ENCODE measurements around the gene KCNE3.

Gene KCNE3

DNA sequence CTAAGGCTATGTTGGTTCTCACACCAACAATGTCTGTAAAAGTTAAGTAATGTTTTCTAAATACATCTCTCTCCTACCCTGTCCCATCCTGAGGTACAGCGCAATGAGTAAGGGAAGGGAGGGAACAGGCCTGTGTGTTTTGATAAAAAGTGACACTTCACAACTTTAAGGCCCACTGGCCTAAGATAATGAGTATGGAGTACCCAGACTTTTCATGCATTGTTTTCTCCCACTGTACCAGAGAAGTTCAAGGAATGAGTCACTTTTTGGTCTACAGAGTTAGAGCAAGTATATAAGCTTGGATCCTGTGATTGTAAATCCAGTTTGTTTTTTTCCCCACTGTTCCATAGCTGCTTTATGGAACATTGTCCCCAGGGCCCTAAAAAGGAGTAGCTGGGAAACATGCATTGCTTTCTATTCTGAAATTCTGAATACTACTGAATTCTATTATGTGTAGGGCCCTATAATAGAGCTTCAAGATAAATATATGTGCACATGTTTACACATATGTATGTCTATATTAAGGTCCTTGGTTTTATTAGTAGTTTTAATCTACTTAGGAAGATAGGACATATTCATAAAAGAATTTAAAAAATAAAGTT lies 29.8 kb downstream of the KCNE3 start:
- peak; percentile 28 for DNase-seq

DNA sequence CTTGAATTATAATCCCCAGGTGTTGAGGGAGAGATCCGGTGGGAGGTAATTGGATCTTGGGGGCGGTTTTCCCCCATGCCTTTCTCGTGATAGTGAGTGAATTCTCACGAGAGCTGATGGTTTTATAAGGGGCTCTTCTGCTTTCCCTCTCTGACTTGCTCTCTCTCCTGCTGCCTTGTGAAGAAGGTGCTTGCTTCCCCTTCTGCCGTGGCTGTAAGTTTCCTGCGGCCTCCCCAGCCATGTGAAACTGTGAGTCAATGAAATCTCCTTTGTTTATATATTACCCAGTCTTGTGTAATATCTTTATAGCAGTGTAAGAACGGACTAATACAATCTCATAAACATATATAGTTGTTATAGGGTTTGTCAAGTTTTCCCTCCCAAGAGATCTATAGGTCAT lies 32.8 kb downstream of the KCNE3 start:
- no peak for DNase-seq

DNA sequence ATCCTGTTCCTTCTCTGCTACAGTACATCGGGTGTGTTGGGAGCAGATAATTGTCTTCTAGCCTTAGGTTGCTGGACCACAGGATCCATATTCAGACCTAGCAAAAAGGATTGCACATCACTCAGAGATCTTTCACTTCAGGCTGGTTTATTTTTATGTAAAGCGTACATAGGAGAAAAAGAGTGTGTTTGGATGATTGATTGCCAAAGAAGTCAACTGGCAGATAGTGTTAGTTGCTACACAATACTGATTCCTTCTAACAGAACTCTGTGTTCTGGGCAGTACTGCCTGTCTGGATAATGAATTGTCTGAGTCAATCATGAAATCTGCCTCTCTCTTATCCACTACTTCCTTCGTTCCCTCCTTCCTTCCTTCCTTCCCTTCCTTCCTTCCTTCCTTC lies 38.1 kb downstream of the KCNE3 start:
- no peak for DNase-seq

DNA sequence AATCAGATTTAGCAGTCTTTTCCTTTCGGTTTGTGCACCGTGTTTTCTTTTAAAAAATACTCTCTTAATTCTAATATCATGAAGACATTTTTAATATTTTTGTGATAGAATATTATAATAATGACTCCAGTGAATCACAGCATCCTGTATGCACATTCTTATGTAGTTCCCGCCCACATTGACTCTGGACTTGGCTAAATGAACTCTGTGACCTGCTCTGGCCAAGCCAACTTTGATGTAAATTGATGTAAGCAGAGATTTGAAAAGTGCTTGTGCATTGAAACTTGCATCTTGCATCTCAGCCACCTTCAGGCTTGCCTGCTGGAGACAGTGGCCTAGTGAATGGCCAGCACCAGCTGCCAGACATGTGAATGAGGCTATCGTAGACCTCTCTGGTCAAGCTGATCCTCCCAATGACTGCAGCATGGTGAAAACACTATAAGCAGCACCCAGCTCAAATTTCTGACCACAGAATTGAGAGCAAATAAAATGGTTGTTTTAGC lies 39.9 kb downstream of the KCNE3 start:
- no peak for DNase-seq

DNA sequence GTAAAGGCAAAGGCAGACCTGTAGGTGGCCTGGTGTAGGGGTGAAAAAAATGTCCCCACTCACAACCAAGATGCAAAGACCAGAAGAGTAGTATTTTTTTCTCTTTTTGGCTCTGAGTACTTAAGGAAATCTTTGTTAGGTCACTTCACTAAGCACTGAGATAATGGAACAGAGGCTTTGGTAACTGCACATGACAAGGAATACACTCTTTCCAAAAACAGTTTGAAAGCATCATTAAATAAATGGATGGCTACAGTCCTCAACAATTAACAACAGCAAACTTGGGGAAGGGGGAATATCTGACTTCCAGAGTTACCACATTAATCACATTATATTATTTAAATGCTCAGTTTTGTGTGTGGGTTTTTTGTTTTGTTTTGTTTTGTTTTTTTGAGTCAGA lies 42.2 kb downstream of the KCNE3 start:
- no peak for DNase-seq

DNA sequence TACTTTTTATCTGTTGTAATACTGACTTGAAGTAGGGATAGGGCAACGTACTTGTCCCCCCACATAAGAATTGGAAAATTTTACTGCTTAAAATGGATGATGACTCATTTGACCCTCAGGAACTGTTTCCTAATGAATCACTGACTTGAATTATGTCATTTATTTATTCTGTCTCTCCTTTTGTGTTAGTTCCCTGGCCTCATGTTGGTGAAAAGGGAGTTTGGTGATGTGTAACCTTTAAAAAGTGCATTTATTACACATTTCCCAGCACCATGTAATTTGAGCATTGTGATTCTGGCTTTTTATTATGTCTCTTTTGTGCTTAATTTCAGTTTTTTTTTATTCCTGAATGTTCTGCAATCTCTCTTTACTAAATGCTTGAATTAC lies 48.8 kb downstream of the KCNE3 start:
- peak; percentile 66 for DNase-seq

DNA sequence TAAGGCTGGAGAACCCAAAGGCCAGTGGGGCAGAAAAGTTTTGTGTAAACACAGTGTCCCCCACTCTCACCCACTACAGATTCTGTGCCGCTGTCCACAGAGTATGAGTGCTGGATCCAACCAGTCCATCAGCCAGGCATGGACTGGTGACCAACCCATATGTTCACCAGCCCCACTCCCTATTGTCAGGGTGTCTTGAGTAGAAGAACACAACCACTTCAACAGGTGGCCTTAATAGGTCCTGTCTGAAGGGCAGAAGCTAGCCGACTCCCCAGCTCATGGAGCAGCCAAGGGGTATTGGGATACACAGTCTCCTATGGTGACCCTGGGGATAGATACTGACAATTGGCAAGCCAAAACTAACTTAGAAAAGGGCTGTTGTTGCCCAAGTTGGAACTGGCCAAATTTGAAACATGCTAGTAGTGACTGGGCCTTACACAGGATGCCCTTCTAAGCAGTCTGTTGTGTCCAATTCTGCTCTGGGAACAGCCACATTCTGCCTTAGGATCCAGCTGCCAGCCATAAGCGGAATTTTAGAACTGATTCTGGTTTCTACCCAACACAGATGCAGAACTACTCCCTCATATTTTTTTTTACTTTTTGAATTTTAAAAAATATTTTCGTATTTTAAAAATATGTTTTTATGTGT lies 49.4 kb downstream of the KCNE3 start:
- peak; percentile 69 for DNase-seq

DNA sequence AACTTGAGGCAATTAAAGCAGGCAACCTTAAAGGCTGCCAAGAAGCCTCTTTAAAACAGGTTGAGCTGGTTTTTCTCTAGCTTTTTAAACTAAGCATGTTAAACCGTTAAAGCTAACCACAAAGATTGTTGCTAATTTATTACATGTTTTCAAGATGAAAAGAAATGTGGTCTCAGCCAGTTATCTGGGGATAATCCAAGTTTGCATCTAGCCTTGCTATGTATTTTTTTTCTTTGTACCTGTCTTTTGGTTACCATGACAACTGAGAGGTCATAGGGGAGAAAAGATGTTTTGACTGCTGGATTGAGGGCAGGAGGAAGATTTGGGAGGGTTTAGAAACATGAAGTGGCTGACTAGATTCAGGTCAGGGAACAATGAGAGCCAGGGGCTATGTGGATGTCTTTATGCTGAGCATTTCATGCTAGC lies 50.0 kb downstream of the KCNE3 start:
- DNase-seq, result peak; percentile 99

DNA sequence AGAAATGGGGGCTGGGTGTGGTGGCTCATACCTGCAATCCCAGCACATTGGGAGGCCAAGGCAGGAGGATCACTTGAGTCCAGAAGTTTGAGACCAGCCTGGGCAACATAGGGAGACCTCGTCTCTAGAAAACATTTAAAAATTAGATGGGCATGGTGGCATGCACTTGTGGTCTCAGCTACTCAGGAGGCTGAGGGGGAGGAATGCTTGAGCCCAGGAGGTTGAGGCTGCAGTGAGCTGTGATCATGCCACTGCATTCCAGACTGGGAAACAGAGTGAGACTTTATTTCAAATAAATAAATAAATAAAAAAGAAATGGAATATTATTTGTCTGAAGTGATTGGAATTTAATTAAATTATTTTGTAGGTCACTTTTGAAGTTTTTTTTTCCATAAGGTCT lies 50.4 kb downstream of the KCNE3 start:
- peak; percentile 90 for DNase-seq

DNA sequence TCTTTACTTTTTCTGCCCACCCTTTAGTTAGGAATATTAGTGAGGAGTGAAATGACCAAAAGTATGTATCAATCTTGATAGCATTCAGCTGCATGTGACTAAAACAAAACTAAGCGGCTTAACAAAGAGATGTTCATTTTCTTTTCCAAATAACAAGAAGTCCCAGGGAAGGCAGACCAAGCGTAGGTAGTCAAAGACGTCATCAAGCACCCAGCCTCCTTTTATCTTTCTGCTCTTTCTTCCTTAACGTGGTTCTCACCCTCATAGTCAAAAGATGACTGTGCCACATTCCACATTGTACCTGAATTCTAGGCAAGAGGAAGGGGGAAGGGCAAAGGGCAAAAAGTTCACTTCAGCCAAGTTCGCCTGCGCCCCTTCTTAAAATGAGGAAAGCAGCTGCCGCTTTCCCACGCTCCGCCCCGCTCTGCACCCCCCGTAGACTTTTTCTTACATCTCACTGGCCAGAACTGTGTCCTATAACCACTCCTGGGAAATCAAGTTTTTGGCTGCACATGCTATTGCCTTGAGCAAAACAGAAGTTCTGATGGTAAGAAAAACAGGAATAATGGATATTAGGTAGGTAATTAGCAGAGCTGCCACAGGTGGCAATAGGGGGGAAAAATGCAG lies 54.5 kb downstream of the KCNE3 start:
- no peak for DNase-seq

DNA sequence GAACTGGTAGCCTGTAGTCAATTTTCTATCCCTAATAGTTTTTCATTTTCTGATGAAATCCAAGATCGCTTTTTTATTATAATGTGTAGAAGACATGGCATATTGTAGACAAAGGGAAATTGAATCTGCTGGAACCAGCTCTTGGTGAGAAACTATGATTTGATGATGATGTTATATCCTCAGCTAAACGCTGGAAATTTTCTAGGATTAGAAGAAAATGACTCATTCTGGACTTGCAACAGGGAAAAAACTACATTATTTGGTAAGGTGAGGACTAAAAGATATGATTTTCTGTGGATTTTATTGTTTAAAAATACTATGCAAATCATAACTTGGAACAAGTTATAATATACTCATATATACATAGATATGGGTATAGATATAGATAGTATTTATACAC lies 55.0 kb downstream of the KCNE3 start:
- no peak for DNase-seq

DNA sequence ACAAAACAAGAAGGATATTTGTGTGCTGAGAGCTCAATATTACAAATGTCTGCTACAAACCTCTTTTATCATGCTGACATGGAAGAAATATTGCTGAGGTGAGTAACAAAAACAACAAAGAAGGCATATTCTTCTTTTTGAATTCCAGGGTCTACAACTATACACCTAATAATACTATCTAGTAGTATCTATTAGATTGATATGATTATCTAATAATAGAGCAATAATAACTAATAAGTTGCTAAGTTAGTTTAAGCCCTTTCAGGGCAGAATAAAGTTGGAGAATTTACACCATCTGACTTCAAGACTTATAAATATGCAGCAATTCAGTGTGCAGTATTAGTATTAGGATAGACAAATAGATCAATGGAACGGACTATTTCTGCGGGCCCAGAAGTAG lies 57.7 kb downstream of the KCNE3 start:
- no peak for DNase-seq
